ENCODE results near the gene MOB1B. TPM values are rescaled to one million over a fixed set of nuclear protein-coding genes. Genes with fewer than 3 reads are reported as not detected.

MOB1B gene
- total RNA-seq, 4 donors from 2014 or later = 8.3 to 17.9 (median 11.6) TPM

DNA sequence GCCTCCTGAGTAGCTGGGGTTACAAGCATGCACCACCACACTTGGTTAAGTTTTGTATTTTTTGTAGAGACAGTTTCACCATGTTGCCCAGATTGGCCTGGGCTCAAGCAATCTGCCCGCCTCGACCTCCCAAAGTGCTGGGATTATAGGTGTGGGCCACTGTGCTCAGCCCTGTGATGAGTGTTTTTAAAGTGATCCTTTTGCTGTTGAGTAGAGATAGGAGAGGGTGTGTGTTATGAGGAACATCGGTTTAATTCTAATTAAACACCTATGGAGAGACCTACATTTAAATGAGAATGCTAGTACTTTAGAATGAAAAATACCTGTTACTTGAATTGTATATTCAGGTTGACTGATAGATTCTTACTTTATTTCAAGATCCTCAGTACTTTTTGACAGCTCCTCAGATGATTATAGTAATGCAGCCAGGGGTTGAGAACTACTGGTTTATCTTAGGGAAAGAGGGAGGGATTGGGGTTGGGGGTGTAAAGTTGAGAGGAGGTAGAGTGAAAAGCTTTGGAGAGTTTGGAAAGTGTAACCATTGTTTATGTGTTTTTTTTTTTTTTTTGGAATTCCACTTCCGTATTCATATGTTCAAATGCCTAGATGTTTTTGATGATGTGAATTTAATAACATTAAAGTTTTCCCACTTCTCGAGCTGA lies 54.5 kb downstream of the MOB1B start:
- no peaks in the 10 kb centered on the region for H3K27me3 ChIP-seq
- H3K27ac ChIP-seq = no peak overlapping the region
- intact Hi-C loops (cut with DNase I) = no loop called here
- no peaks in the 10 kb centered on the region for H3K4me1 ChIP-seq
- 80 to 84% methylated on average over 5 of the region's 5 CpGs for WGBS, 2 donors
- H3K4me3 ChIP-seq = no peak overlapping the region
- H3K9me3 ChIP-seq = no peaks in the 10 kb centered on the region
- TF ChIP-seq, protein P1, sequence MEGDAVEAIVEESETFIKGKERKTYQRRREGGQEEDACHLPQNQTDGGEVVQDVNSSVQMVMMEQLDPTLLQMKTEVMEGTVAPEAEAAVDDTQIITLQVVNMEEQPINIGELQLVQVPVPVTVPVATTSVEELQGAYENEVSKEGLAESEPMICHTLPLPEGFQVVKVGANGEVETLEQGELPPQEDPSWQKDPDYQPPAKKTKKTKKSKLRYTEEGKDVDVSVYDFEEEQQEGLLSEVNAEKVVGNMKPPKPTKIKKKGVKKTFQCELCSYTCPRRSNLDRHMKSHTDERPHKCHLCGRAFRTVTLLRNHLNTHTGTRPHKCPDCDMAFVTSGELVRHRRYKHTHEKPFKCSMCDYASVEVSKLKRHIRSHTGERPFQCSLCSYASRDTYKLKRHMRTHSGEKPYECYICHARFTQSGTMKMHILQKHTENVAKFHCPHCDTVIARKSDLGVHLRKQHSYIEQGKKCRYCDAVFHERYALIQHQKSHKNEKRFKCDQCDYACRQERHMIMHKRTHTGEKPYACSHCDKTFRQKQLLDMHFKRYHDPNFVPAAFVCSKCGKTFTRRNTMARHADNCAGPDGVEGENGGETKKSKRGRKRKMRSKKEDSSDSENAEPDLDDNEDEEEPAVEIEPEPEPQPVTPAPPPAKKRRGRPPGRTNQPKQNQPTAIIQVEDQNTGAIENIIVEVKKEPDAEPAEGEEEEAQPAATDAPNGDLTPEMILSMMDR (IDR thresholded peaks at IDR 0.05) = no peak
- TF ChIP-seq POLR2A (IDR thresholded peaks at IDR 0.05) = no peak
- peaks cover 0 to 22% (median 0%) of the 10 kb centered on the region in 3 donors for H3K36me3 ChIP-seq
- DNase-seq = no peak

- TF ChIP-seq, protein P1 (IDR thresholded peaks at IDR 0.05) = no peak
- no peaks in the 10 kb centered on the region for H3K27me3 ChIP-seq
- H3K27ac ChIP-seq = no peak overlapping the region
- H3K4me1 ChIP-seq = no peaks in the 10 kb centered on the region
- intact Hi-C loops (cut with DNase I) = no loop called here
- no peaks in the 10 kb centered on the region for H3K9me3 ChIP-seq
- no peak overlapping the region for H3K4me3 ChIP-seq
- no peak for DNase-seq
- 47 to 81% methylated on average over 3 of the region's 3 CpGs for WGBS, 2 donors
- peaks cover 0 to 27% (median 0%) of the 10 kb centered on the region in 3 donors for H3K36me3 ChIP-seq
Measured at GRCh38 chr4:70958681-70959080, 56.5 kb downstream of the MOB1B start.

- H3K27ac ChIP-seq = no peak overlapping the region
- intact Hi-C loops (cut with DNase I) = no loop called here
- no peaks in the 10 kb centered on the region for H3K27me3 ChIP-seq
- TF ChIP-seq, protein P1 (IDR thresholded peaks at IDR 0.05) = no peak
- WGBS, 2 donors = 50 to 56% methylated on average over 7 of the region's 7 CpGs
- no peaks in the 10 kb centered on the region for H3K9me3 ChIP-seq
- H3K4me1 ChIP-seq = no peaks in the 10 kb centered on the region
- H3K4me3 ChIP-seq = no peak overlapping the region
- H3K36me3 ChIP-seq = peaks cover 0 to 54% (median 0%) of the 10 kb centered on the region in 3 donors
- DNase-seq = no peak
Measured at GRCh38 chr4:70969076-70969475, 66.9 kb downstream of the MOB1B start.

- no peak for TF ChIP-seq POLR2A (IDR thresholded peaks at IDR 0.05)
- TF ChIP-seq, protein P1 (IDR thresholded peaks at IDR 0.05) = no peak
- no peaks in the 10 kb centered on the region for H3K27me3 ChIP-seq
- no peak overlapping the region for H3K27ac ChIP-seq
- DNase-seq = no peak
- no peaks in the 10 kb centered on the region for H3K4me1 ChIP-seq
- no peak overlapping the region for H3K4me3 ChIP-seq
- WGBS, 2 donors = 86 to 92% methylated on average over 3 of the region's 3 CpGs
- no peaks in the 10 kb centered on the region for H3K9me3 ChIP-seq
- peaks cover 0 to 60% (median 0%) of the 10 kb centered on the region in 3 donors for H3K36me3 ChIP-seq
- intact Hi-C loops (cut with DNase I) = no loop called here
Measured at GRCh38 chr4:70976252-70976651, 74.1 kb downstream of the MOB1B start.

GRCh38 chr4:70979445-70980008 lies 77.4 kb downstream of the MOB1B start:
- Histone ChIP-seq H3K27me3 (no peaks in the 10 kb centered on the region), H3K9me3 (no peaks in the 10 kb centered on the region), H3K4me3 (no peak overlapping the region), H3K4me1 (no peaks in the 10 kb centered on the region), H3K36me3 (peaks cover 0 to 32% (median 2%) of the 10 kb centered on the region in 3 donors), H3K27ac (no peak overlapping the region)
- TF ChIP-seq, protein P1 (IDR thresholded peaks at IDR 0.05) = no peak
- TF ChIP-seq POLR2A (IDR thresholded peaks at IDR 0.05) = no peak
- DNase-seq = no peak
- intact Hi-C loops (cut with DNase I) = no loop called here
- 62 to 95% methylated on average over 1 of the region's 1 CpG for WGBS, 2 donors

All from esophagus squamous epithelium (tissue), 5 donors.